Activated CD8-positive, alpha-beta memory T cell treated with anti-CD3 and anti-CD28 coated beads, Interleukin-2, amount 50 U/mL, for 1 hour (primary cell): ENCODE results near the gene TAF12.
"Not testable (repeated sequence)": the region's sequence is repeated elsewhere in the genome, so short reads cannot be mapped to it uniquely, and the experiment has no call there.

Experiments used
- DNase-seq: peaks from one replicate; pipeline ENCODE4 v3.0.0-alpha.2; 2020; ENCODE audit errors: extremely low read depth

Gene TAF12

DNA sequence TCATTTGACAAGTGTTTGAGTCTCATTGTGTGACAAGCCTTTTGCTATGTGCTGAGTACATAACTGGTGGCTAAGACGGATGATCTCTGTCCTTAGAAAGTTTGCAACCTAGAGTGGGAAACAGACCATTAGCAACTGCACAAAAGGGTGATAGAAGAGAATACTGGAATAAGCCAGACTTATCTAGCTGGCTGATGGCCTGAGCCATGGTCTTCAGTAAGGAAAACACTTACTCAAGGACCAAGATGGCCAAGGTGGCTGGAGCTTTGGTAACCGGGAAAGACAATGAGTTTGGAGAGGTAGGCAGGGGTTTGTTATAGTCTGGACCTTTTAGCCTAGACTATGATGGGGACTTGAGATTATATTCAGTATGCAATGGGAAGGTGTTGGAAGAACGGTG is 1.6 kb upstream of the TAF12 start:
- no peak for DNase-seq

DNA sequence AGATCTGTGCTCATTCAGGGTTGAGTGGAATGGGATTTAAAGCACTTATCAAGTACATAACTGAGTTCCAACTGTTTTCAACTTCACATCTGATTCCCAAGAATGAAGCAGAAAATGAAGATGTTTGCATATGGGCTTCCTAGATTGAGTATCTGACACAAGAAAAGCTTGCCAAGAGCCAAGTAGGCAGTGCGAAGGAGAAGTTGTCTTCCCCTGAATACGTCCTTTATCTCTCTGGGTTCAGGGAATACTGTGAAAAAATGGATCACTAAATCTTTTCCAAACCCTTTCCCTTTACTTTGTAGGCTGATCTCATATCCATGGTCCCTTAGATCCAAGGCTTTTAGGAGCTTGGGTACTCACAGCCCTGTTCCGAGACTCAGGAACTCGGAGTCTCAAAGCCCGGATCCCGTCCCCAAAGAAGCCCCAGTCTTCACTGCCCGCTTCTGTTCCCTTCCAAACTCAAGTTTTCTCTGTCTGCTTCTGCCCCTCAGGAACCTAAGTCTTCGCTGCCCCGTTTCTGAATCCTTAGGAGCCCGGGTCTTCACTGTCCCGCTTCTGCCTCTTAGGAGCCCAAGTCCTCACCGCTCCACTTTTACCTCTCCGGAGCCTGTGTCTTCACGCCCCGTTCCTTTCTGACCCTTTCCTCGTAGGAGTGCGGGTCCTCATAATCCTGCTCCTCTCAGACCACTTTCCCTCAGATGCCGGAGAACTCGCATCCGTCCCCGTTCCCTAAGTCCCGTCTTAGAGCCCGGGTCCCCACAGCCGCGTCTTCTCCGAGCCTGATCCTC is 616 bp downstream of the TAF12 start:
- no peak for DNase-seq

DNA sequence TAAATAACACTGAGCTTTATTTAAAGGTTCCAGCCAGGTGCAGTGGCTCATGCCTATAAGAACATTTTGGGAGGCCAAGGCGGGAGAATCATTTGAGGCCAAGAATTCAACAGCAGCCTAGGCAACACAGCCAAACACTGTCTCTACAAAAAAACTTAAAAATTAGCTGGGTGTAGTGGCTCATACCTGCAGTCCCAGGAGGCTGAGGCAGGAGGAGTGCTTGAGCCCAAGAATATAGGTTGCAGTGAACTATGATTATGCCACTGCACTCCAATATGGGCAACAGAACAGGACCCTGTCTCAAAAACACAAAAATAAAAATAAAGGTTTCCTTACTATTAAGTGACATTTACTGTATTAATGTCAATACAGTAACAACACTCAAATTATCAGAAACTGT is 2.1 kb downstream of the TAF12 start:
- no peak for DNase-seq

DNA sequence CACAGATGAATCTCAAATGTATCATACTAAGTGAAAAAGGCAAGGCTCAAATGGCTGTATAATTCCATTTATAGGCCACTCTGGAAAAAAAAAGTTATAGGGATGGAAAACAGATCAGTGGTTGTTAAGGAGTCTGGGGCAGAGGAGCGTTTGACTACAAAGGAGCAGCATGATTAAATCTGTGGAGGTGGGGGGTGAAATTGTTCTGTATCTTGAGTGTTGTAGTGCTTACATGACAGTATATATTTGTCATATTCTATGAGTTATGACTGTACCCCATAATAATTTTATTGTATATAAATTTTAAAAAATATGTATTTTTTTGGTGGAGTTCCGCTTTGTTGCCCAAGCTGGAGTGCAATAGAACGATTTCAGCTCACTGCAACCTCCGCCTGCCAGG is 10.3 kb downstream of the TAF12 start:
- DNase-seq, result no peak

GRCh38 chr1:28631713-28632112 is 11.2 kb downstream of the TAF12 start:
- DNase-seq, result no peak

DNA sequence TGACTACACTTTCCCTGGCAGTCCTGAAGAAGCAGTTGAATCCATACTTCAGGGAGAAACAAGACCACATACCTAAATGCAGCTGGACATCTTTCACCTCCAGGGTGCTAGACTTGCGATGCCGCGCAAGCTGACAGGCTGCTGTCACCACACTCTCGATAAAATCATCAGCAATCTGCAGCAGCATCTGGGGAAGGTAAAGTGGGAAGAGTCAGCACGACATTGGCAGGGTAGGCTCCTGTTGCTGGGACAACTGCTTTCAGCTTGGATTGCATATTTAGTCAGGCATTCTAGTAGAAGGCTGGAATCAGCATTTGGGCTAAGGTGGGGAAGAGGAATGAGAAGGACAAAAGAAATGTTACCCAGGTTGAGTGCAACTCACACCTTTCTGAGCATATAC is 29.7 kb downstream of the TAF12 start:
- DNase-seq, result no peak

- DNase-seq, result no peak
Measured at GRCh38 chr1:28606771-28607170, 36.1 kb downstream of the TAF12 start.

DNA sequence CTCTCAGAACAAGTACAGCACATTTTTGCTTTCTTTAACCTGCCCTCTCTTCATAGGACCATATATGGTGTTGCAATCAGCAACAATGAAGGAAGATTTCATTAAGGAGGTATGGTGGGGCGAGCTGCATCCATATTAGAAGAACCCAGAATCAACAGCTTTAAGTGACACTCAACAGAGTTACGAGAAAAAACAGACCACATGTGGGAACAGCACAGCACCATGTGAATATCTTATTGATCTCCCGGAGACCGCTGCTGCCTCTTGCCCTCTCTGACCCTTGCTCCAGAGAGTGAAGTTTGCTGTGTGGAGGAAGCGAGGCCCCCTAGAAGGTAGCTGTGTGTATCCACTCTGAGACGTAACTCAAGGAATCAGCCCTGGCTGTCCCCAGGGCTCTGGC is 37.9 kb downstream of the TAF12 start:
- DNase-seq, result no peak

DNA sequence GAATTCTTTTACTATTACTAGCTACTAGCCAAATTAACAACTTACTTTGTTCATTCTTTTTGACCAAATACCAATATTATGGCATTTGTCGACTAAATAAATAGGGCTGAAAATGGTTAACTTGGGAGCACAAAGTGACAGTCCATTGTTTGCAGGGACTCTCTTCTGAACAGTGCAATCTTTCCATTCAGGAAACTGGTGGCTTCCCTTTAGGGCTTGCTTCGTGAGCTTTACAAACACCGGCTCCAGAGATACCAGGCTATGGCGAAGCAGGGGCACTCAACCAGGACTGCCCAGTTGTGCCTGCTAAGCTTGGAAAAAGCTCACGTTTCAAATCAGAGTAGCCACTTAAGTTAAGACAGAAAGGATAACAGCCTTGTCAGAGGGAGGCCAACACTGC is 38.5 kb downstream of the TAF12 start:
- no peak for DNase-seq

- DNase-seq, result no peak
Measured at GRCh38 chr1:28602536-28603439, 40.1 kb downstream of the TAF12 start.

GRCh38 chr1:28601696-28602095 is 41.2 kb downstream of the TAF12 start:
- DNase-seq, result no peak

DNA sequence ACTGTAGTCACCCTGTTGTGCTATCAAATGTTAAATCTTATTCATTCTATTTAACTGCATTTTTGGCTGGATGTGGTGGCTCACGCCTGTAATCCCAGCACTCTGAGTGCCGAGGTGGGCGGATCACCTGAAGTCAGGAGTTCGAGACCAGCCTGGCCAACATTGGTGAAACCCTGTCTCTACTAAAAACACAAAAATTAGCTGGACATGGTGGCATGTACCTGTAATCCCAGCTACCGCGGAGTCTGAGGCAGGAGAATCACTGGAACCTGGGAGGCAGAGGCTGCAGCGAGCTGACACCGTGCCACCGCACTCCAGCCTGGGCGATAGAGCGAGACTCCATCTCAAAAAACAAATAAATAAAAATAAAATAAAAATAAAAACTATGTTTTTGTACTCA is 46.6 kb downstream of the TAF12 start:
- DNase-seq, result not testable (repeated sequence)

GRCh38 chr1:28595412-28596191 is 47.3 kb downstream of the TAF12 start:
- DNase-seq, result no peak

DNA sequence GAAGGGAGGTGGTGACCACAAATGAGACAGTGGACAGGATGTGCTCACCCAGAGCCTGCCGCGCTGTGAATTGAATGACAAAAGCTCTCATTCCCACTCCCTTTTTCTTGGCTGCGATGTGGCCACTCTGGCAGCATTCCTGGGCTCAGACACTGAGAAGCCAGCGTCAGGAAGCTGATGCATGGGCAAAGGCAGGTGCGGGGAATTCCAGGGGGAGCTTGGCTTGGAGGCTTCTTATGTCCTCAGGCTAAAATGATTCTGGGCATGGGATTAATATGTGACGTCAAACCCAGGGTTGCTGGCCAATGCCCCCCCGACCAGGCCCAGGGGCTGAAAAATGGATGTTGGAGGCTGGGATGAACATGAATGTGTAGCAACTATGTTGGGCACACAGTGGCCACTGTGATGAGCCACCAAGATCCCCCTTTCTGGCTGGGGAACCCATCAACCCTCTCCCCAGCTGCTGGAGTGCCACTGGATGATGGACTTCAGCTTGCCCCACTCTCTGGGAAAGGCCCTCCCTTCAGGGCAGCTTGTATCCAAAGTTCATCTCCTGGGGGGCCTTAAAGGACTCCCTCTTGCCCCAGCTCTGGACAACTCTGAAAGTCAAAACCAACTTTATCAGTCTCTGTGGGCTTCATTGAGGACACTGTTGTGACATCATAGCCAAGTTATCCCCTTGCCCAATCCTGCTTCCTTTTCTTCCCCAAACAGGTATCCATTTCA is 48.0 kb downstream of the TAF12 start:
- DNase-seq, result not testable (repeated sequence)

DNA sequence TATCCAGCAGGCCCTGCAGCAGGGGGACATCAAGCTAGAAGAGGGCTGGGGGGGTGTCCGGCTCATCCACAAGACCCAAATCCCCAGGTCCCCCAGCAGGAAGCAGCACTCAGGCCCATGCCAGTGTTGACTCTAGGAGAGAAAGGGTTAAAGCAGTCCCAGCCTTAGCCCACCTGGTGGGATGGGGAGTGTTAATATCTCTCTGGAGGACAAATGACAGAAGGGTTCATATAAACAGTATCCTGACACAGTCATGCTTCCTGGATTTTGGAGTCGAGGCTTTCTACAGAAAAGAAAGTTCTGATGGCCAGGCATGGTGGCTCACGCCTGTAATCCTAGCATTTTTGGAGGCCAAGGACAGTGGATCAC is 48.9 kb downstream of the TAF12 start:
- not testable (repeated sequence) for DNase-seq

DNA sequence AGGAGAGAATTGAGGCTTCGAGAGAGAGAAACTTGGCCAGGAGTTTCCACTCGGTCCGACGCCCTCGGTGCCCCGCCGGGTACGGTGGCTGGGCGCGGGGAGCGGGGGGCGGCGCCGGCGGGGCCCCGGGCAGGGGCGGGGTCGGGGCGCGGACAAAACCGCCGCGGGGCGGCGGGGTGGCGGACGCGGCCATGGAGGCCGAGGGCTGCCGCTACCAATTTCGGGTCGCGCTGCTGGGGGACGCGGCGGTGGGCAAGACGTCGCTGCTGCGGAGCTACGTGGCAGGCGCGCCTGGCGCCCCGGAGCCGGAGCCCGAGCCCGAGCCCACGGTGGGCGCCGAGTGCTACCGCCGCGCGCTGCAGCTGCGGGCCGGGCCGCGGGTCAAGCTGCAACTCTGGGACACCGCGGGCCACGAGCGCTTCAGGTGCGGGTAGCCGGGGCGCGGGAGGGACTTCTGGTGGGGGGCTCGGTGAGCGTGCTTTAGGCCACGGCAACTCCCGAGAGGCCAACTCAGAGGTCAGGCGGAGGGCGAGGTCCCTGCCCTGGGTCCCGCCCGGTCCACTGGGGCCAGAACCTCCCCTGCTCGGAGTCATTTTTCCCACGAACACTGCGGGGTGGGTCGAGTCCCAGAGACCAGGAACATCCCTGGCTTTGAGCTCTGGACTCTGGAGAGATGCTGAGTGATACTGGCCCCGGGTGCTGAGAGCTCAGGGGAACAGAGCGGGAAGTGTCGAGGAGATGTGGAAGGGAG is 50.4 kb downstream of the TAF12 start:
- no peak for DNase-seq

DNA sequence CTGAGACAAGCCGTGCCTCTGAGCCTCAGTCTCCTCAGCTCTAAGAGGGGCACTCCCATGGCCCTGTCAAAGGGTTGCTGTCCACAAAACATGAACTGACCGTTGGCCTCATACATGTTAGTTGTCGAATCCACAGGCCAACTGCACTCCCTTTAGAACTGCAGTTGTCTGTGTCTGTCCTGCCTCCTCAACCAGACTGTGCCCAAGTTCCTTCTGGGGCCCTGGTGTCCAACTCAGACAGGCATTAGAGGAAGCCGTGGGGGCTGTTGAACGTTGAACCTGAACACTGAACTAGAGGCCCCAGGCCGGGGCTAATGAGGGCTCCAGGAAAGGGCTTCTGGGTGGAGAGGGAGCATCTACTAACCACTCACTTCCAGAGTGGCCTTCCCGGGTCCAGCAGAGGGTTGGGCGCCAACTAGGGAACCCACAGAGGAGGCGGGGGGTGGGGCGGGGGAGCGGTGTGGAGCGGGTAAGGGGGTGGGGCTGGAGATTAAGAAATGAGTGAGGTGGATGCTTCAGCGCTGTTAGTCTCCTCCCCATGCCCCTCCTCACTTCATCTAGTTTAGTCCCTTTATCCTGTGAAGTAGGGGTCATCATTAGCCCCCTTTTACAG is 51.1 kb downstream of the TAF12 start, which contains the start of gene RAB42:
RAB42 (plus strand) TSS at position 558 of the 613 bp plus-strand sequence. CDS start 247 bp downstream, outside the sequence.
- DNase-seq, result no peak

- not testable (repeated sequence) for DNase-seq
Measured at GRCh38 chr1:28586585-28587391, 56.1 kb downstream of the TAF12 start.

DNA sequence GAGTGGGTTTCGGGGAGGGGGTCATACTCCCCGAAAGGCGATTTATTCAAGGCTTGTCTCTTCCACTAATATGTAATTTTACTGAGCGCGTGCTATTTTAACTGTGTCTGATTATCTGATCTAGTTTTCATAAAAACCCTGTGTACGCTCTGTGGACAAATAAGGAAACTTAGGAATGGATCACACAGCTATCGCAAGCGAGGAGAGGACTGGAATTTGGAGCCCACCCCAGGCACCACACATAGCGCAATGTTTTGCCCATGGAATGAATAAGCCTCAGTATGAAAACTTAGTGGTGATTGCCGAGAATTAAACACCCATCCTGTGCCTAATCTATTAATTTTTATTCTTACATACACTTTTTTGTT is 60.6 kb downstream of the TAF12 start:
- DNase-seq, result no peak
